Activated T-helper 1 cell treated with anti-CD3 and anti-CD28 coated beads, Interleukin-12 subunit alpha, Interleukin-12 subunit beta, Interleukin-2, Interleukin-4 antibody, amounts not matched to agents 30 ng/mL and 10 ng/mL and 1 ng/mL, durations not matched to agents 14 hours and 24 hours and 36 hours (primary cell): ENCODE results near the gene CTDP1. TPM values are rescaled to one million over a fixed set of nuclear protein-coding genes. Genes with fewer than 3 reads are reported as not detected.
"Not testable (repeated sequence)": the region's sequence is repeated elsewhere in the genome, so short reads cannot be mapped to it uniquely, and the experiment has no call there.

Experiments
- DNase-seq: peaks from one replicate; pipeline ENCODE4 v3.0.0; 2021; ENCODE audit warnings: low spot score
- H3K27ac Mint-ChIP-seq: one replicate; pipeline ENCODE4 v1.8.0; 2021; ENCODE audit warnings: mild to moderate bottlenecking, mixed read lengths
- H3K27me3 Mint-ChIP-seq: one replicate; pipeline ENCODE4 v1.8.0; 2022; ENCODE audit warnings: mild to moderate bottlenecking, moderate library complexity, mixed read lengths; ENCODE audit not compliant: insufficient read depth
- H3K36me3 Mint-ChIP-seq: one replicate; pipeline ENCODE4 v1.8.0; 2021; ENCODE audit warnings: low read depth, mixed read lengths
- H3K4me1 Mint-ChIP-seq: one replicate; pipeline ENCODE4 v1.8.0; 2021; ENCODE audit warnings: low read depth, mixed read lengths
- H3K4me3 Mint-ChIP-seq: one replicate; pipeline ENCODE4 v1.8.0; 2021; ENCODE audit warnings: mild to moderate bottlenecking, moderate library complexity, mixed read lengths
- H3K9me3 Mint-ChIP-seq: one replicate; pipeline ENCODE4 v1.8.0; 2021; ENCODE audit warnings: mixed read lengths
- intact Hi-C: fragments of 100-400 bp; cut with micrococcal nuclease; formaldehyde crosslinking; loops from one replicate; pipeline ENCODE4 v1.15.1; 2024
- total RNA-seq: library from RNA; stranded (reverse); gene quantifications from 2 replicates; pipeline ENCODE4 v1.2.3, GENCODE V29; 2022

Gene CTDP1
- total RNA-seq, 1 donor from 2014 or later, result 47.2 TPM

- no peaks in the 10 kb centered on the region for H3K9me3 Mint-ChIP-seq
- no peak overlapping the region for H3K4me3 Mint-ChIP-seq
- DNase-seq, result no peak
- peak overlapping the region; percentile 61 for H3K27ac Mint-ChIP-seq
- peaks cover 19% of the 10 kb centered on the region for H3K36me3 Mint-ChIP-seq
- peaks cover 19% of the 10 kb centered on the region for H3K4me1 Mint-ChIP-seq
- intact Hi-C loops, result no loop called here
- no peaks in the 10 kb centered on the region for H3K27me3 Mint-ChIP-seq
Measured at GRCh38 chr18:79692886-79693285, 13.3 kb downstream of the CTDP1 start.

- Mint-ChIP-seq H3K4me3 (no peak overlapping the region), H3K9me3 (no peaks in the 10 kb centered on the region), H3K4me1 (peaks cover 18% of the 10 kb centered on the region), H3K27me3 (no peaks in the 10 kb centered on the region), H3K27ac (no peak overlapping the region), H3K36me3 (peaks cover 19% of the 10 kb centered on the region)
- no peak for DNase-seq
- intact Hi-C loops, result no loop called here
Measured at GRCh38 chr18:79693561-79694205, 14.1 kb downstream of the CTDP1 start.

GRCh38 chr18:79694206-79694894 is 14.7 kb downstream of the CTDP1 start:
- intact Hi-C loops, H3K27me3 Mint-ChIP-seq, H3K4me3 Mint-ChIP-seq, H3K27ac Mint-ChIP-seq, H3K9me3 Mint-ChIP-seq, DNase-seq: not testable (repeated sequence)
- Mint-ChIP-seq H3K36me3 (peaks cover 20% of the 10 kb centered on the region), H3K4me1 (peaks cover 12% of the 10 kb centered on the region)

- H3K27me3 Mint-ChIP-seq, result no peaks in the 10 kb centered on the region
- intact Hi-C loops, result no loop called here
- peaks cover 14% of the 10 kb centered on the region for H3K4me1 Mint-ChIP-seq
- H3K27ac Mint-ChIP-seq, result no peak overlapping the region
- H3K9me3 Mint-ChIP-seq, result no peaks in the 10 kb centered on the region
- no peak overlapping the region for H3K4me3 Mint-ChIP-seq
- H3K36me3 Mint-ChIP-seq, result peaks cover 21% of the 10 kb centered on the region
- no peak for DNase-seq
Measured at GRCh38 chr18:79694895-79695213, 15.3 kb downstream of the CTDP1 start.

- no peak for DNase-seq
- Mint-ChIP-seq H3K4me3 (no peak overlapping the region), H3K36me3 (peaks cover 25% of the 10 kb centered on the region), H3K27me3 (no peaks in the 10 kb centered on the region), H3K9me3 (no peaks in the 10 kb centered on the region), H3K27ac (no peak overlapping the region), H3K4me1 (peaks cover 18% of the 10 kb centered on the region)
- intact Hi-C loops, result no loop called here
Measured at GRCh38 chr18:79695269-79695668, 15.7 kb downstream of the CTDP1 start.

- H3K36me3 Mint-ChIP-seq, result peaks cover 32% of the 10 kb centered on the region
- intact Hi-C loops, result no loop called here
- DNase-seq, result no peak
- no peak overlapping the region for H3K4me3 Mint-ChIP-seq
- no peaks in the 10 kb centered on the region for H3K9me3 Mint-ChIP-seq
- H3K27me3 Mint-ChIP-seq, result no peaks in the 10 kb centered on the region
- H3K4me1 Mint-ChIP-seq, result peaks cover 18% of the 10 kb centered on the region
- H3K27ac Mint-ChIP-seq, result no peak overlapping the region
Measured at GRCh38 chr18:79695856-79696850, 16.6 kb downstream of the CTDP1 start.

- Mint-ChIP-seq H3K27ac (no peak overlapping the region), H3K4me3 (no peak overlapping the region), H3K9me3 (no peaks in the 10 kb centered on the region), H3K36me3 (peaks cover 37% of the 10 kb centered on the region), H3K27me3 (no peaks in the 10 kb centered on the region), H3K4me1 (peaks cover 17% of the 10 kb centered on the region)
- no peak for DNase-seq
- intact Hi-C loops, result no loop called here
Measured at GRCh38 chr18:79697178-79697577, 17.6 kb downstream of the CTDP1 start.

GRCh38 chr18:79697976-79698375 is 18.4 kb downstream of the CTDP1 start:
- Mint-ChIP-seq H3K4me3 (no peak overlapping the region), H3K4me1 (peaks cover 9% of the 10 kb centered on the region), H3K27ac (no peak overlapping the region), H3K27me3 (no peaks in the 10 kb centered on the region), H3K36me3 (peaks cover 39% of the 10 kb centered on the region), H3K9me3 (no peaks in the 10 kb centered on the region)
- intact Hi-C loops, result no loop called here
- no peak for DNase-seq

GRCh38 chr18:79698668-79699335 is 19.2 kb downstream of the CTDP1 start:
- H3K36me3 Mint-ChIP-seq, result peaks cover 43% of the 10 kb centered on the region
- H3K27me3 Mint-ChIP-seq, result no peaks in the 10 kb centered on the region
- H3K9me3 Mint-ChIP-seq, result no peaks in the 10 kb centered on the region
- no peak overlapping the region for H3K4me3 Mint-ChIP-seq
- H3K27ac Mint-ChIP-seq, result no peak overlapping the region
- DNase-seq, result no peak
- intact Hi-C loops, result no loop called here
- H3K4me1 Mint-ChIP-seq, result peaks cover 6% of the 10 kb centered on the region

- intact Hi-C loops, result no loop called here
- no peak overlapping the region for H3K4me3 Mint-ChIP-seq
- peaks cover 44% of the 10 kb centered on the region for H3K36me3 Mint-ChIP-seq
- H3K9me3 Mint-ChIP-seq, result no peaks in the 10 kb centered on the region
- no peaks in the 10 kb centered on the region for H3K27me3 Mint-ChIP-seq
- H3K4me1 Mint-ChIP-seq, result peaks cover 6% of the 10 kb centered on the region
- DNase-seq, result no peak
- no peak overlapping the region for H3K27ac Mint-ChIP-seq
Measured at GRCh38 chr18:79699653-79700052, 20.1 kb downstream of the CTDP1 start.

GRCh38 chr18:79702906-79703305 is 23.3 kb downstream of the CTDP1 start:
- no peak overlapping the region for H3K4me3 Mint-ChIP-seq
- peaks cover 45% of the 10 kb centered on the region for H3K36me3 Mint-ChIP-seq
- intact Hi-C loops, result no loop called here
- no peak for DNase-seq
- H3K4me1 Mint-ChIP-seq, result peaks cover 6% of the 10 kb centered on the region
- no peaks in the 10 kb centered on the region for H3K9me3 Mint-ChIP-seq
- H3K27me3 Mint-ChIP-seq, result no peaks in the 10 kb centered on the region
- no peak overlapping the region for H3K27ac Mint-ChIP-seq

- H3K36me3 Mint-ChIP-seq, result peaks cover 47% of the 10 kb centered on the region
- H3K4me3 Mint-ChIP-seq, result no peak overlapping the region
- H3K27me3 Mint-ChIP-seq, result no peaks in the 10 kb centered on the region
- H3K27ac Mint-ChIP-seq, result no peak overlapping the region
- H3K4me1 Mint-ChIP-seq, result peaks cover 6% of the 10 kb centered on the region
- no peak for DNase-seq
- no peaks in the 10 kb centered on the region for H3K9me3 Mint-ChIP-seq
- intact Hi-C loops, result no loop called here
Measured at GRCh38 chr18:79704631-79705030, 25.0 kb downstream of the CTDP1 start.
